ENCODE data around the gene WIPI1.
"Not testable (repeated sequence)": the region's sequence is repeated elsewhere in the genome, so short reads cannot be mapped to it uniquely, and the experiment has no call there.

Gene WIPI1

DNA sequence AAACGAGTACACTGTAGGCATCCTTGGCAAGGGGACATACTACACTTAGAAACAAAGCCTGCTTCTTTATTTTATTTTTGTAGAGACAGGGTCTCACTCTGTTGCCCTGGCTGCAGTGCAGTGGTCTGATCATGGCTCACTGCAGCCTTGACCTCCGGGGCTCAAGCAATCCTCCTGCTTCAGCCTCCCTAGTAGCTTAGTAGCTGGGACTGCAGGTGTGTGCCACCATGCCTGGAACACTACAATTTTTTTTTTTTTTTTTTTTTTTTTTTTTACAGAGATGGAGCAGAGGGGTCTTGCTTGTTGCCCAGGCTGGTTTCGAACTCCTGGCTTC lies 78.2 kb downstream of the WIPI1 start:
- no peaks in the 10 kb centered on the region for H3K27me3 ChIP-seq (replicated peaks; ENCODE audit: control insufficient read depth, insufficient read depth, low read length)
- no peaks in the 10 kb centered on the region for H3K36me3 ChIP-seq (ENCODE audit: control insufficient read depth, insufficient read depth, low read length)
- no peak overlapping the region for H3K4me3 ChIP-seq (replicated peaks; ENCODE audit: low read depth, low read length)
- no peak for DNase-seq (ENCODE audit: extremely low read depth, insufficient read length)
- no peak for TF ChIP-seq CTCF (IDR thresholded peaks at IDR 0.05; ENCODE audit: insufficient read depth, low read length, poor library complexity, severe bottlenecking)

GRCh38 chr17:68378268-68379176 lies 78.8 kb downstream of the WIPI1 start:
- no peak for TF ChIP-seq CTCF (IDR thresholded peaks at IDR 0.05; ENCODE audit: insufficient read depth, low read length, poor library complexity, severe bottlenecking)
- no peak for DNase-seq (ENCODE audit: extremely low read depth, insufficient read length)
- Histone ChIP-seq H3K4me3 (replicated peaks; ENCODE audit: low read depth, low read length) (no peak overlapping the region), H3K36me3 (ENCODE audit: control insufficient read depth, insufficient read depth, low read length) (no peaks in the 10 kb centered on the region), H3K27me3 (replicated peaks; ENCODE audit: control insufficient read depth, insufficient read depth, low read length) (no peaks in the 10 kb centered on the region)

GRCh38 chr17:68377771-68378267 lies 79.5 kb downstream of the WIPI1 start:
- no peak for TF ChIP-seq CTCF (IDR thresholded peaks at IDR 0.05; ENCODE audit: insufficient read depth, low read length, poor library complexity, severe bottlenecking)
- Histone ChIP-seq H3K27me3 (replicated peaks; ENCODE audit: control insufficient read depth, insufficient read depth, low read length) (no peaks in the 10 kb centered on the region), H3K4me3 (replicated peaks; ENCODE audit: low read depth, low read length) (no peak overlapping the region), H3K36me3 (ENCODE audit: control insufficient read depth, insufficient read depth, low read length) (no peaks in the 10 kb centered on the region)
- DNase-seq (ENCODE audit: extremely low read depth, insufficient read length) = no peak

GRCh38 chr17:68376178-68376577 lies 81.1 kb downstream of the WIPI1 start:
- H3K4me3 ChIP-seq (replicated peaks; ENCODE audit: low read depth, low read length); H3K27me3 ChIP-seq (replicated peaks; ENCODE audit: control insufficient read depth, insufficient read depth, low read length); DNase-seq (ENCODE audit: extremely low read depth, insufficient read length); H3K36me3 ChIP-seq (ENCODE audit: control insufficient read depth, insufficient read depth, low read length): not testable (repeated sequence)

GRCh38 chr17:68375566-68375965 lies 81.7 kb downstream of the WIPI1 start:
- Histone ChIP-seq H3K27me3 (replicated peaks; ENCODE audit: control insufficient read depth, insufficient read depth, low read length) (no peaks in the 10 kb centered on the region), H3K36me3 (ENCODE audit: control insufficient read depth, insufficient read depth, low read length) (no peaks in the 10 kb centered on the region; the same call in 1 of the 2 replicates), H3K4me3 (replicated peaks; ENCODE audit: low read depth, low read length) (no peak overlapping the region)
- no peak for DNase-seq (ENCODE audit: extremely low read depth, insufficient read length)
- TF ChIP-seq CTCF (IDR thresholded peaks at IDR 0.05; ENCODE audit: insufficient read depth, low read length, poor library complexity, severe bottlenecking) = no peak

Measured in GM06990 (cell line).